Amygdala (tissue), 56 donors: ENCODE results near the gene ARHGAP18.

ENCODE experiments used
- DNase-seq, 56 donors: peaks; one replicate each; lab custom pipeline; 2025; lab: John Stamatoyannopoulos, UW

Gene ARHGAP18

GRCh38 chr6:129726650-129727049 lies 16.7 kb upstream of the ARHGAP18 start:
- DNase-seq = no peak

DNA sequence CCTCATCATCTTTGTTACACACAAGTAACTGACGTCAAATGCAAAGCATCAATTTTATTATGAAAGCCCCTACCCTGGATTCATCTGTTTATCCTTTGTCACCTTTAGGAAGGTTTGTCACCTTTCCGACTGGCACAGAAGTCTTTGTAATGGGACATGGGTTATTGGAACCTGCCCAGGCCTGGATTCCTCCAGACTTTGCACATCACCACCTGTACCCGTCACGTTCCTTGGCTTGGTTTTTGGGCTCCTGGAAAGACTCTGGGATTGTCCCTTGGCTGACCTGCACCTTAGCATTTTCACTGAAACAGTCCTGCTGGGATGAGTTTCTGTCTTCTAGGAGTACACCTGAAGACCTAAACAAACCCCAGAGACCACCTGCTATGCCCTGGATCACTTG lies 15.4 kb upstream of the ARHGAP18 start:
- no peak for DNase-seq

- no peak for DNase-seq
These were observed 9.7 kb upstream of the ARHGAP18 start for GRCh38 chr6:129719692-129720091.

- DNase-seq = no peak
These were observed 7.3 kb upstream of the ARHGAP18 start for GRCh38 chr6:129717277-129717676.

DNA sequence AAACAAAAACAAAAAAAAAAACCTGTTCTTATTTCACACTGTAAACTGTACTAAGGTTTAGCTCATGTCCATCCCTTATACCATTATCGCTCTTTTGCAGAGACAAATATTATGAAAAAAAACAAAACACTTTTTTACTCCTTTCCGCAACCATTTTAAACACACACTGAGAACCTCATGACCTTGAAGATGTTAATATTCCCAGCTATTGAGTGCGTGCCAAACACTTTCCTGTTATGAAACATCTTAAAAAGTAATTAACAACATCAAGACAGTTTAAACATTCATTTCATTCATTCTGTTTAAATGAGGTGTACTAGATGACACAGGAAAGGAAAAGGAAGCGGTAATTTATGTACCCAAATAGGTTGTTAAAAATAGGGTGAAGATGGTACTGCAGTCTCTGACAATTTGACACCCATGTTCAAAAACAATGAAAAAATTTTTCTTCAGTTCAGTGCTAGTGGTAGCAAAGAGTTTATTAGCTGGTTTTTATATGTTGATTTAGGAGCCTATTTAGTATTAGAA lies 3.9 kb upstream of the ARHGAP18 start:
- no peak for DNase-seq

GRCh38 chr6:129711271-129711631 lies 1.3 kb upstream of the ARHGAP18 start:
- no peak for DNase-seq

DNA sequence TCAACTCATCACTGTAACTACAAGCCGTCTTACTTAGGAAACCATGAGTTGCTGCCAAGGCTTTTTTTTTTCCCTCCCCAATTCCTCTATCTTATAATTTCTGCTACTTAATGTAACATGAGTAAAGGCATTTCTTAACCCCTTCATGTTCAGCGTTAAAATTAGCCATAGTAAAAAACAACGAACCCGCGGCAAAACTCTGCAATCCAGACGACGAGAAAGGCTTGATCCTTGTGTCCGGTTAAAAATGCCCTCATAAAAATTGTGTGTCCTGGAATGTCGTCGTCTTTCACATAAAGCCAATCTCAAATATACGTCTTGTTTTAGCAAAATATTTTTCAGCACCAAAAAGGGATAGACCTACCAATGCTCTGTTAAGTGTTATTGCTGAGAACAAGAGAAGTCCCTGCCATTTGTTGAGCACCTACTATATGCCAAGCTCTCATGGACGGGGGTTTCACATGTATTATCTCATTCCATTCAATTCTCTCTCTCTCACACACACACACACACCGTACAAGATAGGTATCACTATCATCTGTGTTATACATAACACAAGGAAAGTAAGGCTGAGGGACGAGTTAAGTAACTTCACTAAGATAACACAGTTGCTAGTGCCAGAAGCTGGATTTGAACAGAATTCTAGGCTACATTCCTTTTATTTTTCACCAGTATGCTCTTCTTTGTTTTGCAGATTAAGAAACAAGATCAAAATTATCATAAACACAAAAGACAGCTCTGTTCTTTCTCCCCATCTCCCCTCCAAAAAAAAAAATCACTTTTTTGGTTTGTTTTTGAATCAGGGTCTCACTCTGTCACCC lies 683 bp upstream of the ARHGAP18 start:
- no peak for DNase-seq

- DNase-seq = peak in 3 of 56 donors; percentile 2 to 32 (median 7)
These were observed 695 bp downstream of the ARHGAP18 start for GRCh38 chr6:129709196-129709768.

GRCh38 chr6:129708496-129709195 lies 1.3 kb downstream of the ARHGAP18 start:
- DNase-seq = no peak

GRCh38 chr6:129707882-129708495 lies 2.0 kb downstream of the ARHGAP18 start:
- DNase-seq = no peak

DNA sequence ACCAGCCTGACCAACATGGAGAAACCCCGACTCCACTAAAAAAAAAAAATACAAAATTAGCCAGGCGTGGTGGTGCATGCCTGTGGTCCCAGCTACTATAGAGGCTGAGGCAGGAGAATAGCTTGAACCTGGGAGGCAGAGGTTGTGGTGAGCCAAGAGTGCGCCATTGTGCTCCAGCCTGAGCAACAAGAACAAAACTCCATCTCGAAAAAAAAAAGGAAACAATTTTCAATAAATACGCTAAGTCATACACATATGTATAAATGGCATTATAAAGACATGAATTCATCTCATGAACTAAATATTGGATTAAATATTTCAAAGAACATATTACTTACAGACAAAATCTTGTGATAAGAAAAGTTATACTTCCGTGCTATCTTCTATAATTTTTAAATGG lies 2.9 kb downstream of the ARHGAP18 start:
- no peak for DNase-seq

GRCh38 chr6:129705212-129705611 lies 4.8 kb downstream of the ARHGAP18 start:
- DNase-seq = no peak

DNA sequence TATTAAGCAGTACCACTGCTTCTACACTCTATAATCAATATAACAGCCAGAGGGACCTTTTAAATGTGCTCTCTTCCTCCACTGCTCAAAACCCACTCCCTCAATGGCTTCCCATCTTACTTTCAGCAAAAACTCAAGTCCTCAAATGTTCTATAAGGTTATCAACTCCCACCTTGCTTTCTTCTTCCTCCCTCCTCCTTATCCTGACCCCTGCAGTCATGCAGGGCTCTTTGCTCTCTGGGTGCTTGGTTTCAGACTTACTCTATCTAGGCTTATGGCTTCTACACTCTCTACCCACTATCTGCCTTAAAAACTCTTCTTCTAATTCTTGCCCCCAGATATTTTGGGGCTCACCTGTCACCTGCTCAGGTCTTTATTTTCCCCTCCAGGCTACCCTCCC lies 5.3 kb downstream of the ARHGAP18 start:
- no peak for DNase-seq

GRCh38 chr6:129701721-129702455 lies 8.1 kb downstream of the ARHGAP18 start:
- DNase-seq = no peak

GRCh38 chr6:129700666-129701065 lies 9.3 kb downstream of the ARHGAP18 start:
- DNase-seq = no peak

DNA sequence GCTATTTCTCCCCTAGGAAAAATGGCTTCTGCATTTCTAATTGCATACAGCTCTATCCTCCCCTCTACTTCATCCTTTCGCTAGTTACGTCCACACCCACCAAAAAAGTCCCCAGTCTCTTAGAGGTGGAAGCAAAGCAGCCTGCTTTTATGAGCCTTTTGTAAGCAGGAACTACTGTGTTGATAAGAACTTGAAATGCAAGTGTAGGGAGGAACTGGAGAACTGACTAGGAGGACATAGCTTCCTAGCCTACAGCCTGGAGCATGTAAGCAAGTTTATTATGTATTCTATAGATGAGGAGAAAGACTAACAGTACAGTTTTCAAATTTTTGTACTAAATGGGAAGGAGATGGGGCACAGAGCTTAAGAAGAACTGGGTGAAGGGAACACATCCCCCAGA lies 10.3 kb downstream of the ARHGAP18 start:
- no peak for DNase-seq

DNA sequence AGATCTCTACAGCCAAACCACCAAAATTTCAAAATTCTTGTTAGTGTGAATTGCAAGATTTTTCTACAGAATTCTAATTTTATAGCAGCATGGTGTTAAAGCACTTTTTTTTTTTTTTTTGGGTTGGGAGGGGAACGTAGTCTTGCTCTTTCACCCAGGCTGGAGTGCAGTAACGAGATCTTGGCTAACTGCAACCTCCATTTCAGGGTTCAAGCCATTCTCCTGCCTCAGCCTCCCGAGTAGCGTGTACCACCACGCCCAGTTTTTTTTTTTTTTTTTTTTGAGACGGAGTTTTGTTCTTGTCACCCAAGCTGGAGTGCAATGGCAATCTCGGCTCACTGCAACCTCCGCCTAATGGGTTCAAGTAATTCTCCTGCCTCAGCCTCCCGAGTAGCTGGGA lies 11.5 kb downstream of the ARHGAP18 start:
- no peak for DNase-seq

DNA sequence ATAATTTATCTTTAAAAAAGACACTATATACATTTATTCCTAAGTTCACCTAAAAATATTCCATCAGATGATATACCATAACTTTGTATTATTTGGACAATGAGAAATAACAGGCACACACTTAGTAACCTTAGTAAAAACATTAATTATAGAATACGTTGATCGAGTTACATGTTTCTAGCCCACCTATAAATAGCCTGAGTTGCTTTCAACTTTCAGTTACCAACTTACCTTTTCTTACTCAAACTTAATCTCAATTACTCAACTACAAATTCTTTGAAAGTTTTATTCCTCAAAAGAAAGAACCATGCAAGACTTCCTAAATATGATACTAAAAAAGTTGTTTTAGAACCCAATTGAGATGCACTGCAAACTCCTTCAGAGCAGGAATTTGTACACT lies 12.2 kb downstream of the ARHGAP18 start:
- no peak for DNase-seq

GRCh38 chr6:129696843-129697242 lies 13.1 kb downstream of the ARHGAP18 start:
- DNase-seq = no peak

DNA sequence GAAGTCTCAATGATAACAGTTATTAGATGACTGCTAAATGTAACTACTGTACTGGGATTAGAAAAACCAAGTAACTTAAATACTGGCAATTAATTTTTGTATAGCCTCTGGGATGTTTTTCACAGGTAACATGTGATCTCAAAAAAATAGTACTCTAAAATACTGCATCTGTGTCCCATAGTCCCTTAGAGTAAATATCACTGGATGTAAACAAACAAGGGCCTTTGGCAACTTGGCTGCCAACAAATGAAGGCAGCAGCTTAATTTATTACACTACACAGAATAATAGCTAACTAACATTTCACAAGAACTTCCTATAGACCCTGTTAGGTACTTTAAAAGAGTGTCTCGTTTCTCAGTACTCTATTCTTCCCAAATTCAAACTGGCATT lies 14.0 kb downstream of the ARHGAP18 start:
- DNase-seq = no peak
